RWPE1 (cell line): ENCODE results near the gene OR2V1.

ENCODE experiments used
- CTCF ChIA-PET: fragments of 350-600 bp; sonication (Branson Sonifier 250); formaldehyde crosslinking; extraction: SDS; loops from one replicate; lab custom pipeline; 2021; lab: Yijun Ruan, JAX
- POLR2A ChIA-PET: fragments of 400-600 bp; formaldehyde crosslinking; extraction: SDS; loops from one replicate; lab custom pipeline; 2020; ENCODE audit warnings: antibody characterized with exemption; ENCODE audit not compliant: low non-redundant PET; lab: Yijun Ruan, JAX
- DNase-seq: peaks from one replicate; pipeline ENCODE4 v3.0.0; 2012; ENCODE audit warnings: low spot score
- H3K27ac ChIP-seq: fragments of 450-650 bp; 2 replicates; pipeline ENCODE4 v1.5.1; 2017
- CTCF ChIP-seq: fragments of 450-650 bp; conservative IDR thresholded peaks from 2 replicates; pipeline ENCODE4 v1.5.1; 2017; ENCODE audit warnings: low read depth, mild to moderate bottlenecking

OR2V1 gene

DNA sequence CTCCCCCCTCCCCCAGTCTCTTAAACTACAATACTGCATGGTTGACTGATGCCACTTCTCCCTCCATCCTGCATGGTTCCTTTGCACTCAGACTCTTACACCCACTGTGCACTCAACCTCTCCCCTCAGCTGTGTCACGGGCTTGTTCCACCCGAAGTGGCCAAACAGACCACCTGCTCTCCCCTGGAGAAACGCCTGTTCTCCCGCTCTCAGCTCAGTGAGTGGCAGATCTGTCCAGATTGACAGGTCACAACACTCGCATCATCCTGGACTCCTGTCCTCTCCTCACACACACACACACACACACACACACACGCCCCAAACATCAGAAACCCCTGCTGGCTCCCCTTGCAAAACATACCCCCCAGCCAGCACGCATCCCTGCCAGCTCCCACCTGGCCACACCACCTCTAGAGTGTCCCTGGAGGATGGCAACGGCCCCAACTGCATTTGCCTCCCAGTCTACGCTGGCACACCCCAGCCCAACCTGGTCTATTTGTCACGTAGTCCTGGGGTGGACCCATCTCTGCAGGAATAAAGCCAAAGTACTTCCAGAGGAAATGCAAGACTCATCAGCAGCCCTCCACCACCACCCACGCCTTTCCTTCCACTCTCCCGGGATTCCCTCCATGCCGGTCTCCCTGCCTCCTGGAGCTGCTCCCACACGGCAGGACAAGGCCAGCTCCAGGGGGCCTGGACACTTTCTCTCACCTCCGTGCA, 2.9 kb downstream of the OR2V1 start:
- POLR2A ChIA-PET, result interaction anchor here (0.6 kb wide), 1 partner anchor 108 kb away, joined by 3 read pairs; no protein-coding TSS in a partner anchor
- no peak overlapping the region for H3K27ac ChIP-seq
- no peak for DNase-seq
- CTCF ChIA-PET, result interaction anchor here (0.5 to 0.6 kb wide), 2 partner anchors 9 to 23 kb away, joined by 3 to 6 read pairs; no protein-coding TSS in a partner anchor
- no peak for TF ChIP-seq CTCF

DNA sequence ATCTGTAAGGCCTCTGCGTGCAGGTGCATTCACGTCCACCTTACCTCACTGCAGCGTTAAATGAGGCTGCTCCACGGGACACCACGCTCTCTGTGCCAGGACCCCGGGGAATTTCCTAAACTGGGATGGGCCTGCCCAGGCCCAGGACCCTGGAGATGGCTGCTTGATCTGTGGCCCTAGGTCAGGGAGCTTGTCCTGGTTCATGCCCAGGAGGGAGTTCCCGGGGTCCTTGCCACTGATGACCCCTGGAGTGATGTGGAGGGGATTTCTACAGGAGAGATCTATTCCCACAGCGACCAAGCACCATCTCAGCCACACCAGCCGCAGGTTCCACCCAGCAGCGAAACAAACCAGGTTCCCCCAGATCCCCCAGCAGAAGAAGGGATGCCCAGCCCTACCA, 3.5 kb downstream of the OR2V1 start:
- ChIA-PET POLR2A (interaction anchor here (0.6 kb wide), 1 partner anchor 107 kb away, joined by 3 read pairs; no protein-coding TSS in a partner anchor), CTCF (interaction anchor here (0.5 kb wide), 1 partner anchor 24 kb away, joined by 3 read pairs; no protein-coding TSS in a partner anchor)
- TF ChIP-seq CTCF, result no peak
- DNase-seq, result no peak
- H3K27ac ChIP-seq, result no peak overlapping the region

DNA sequence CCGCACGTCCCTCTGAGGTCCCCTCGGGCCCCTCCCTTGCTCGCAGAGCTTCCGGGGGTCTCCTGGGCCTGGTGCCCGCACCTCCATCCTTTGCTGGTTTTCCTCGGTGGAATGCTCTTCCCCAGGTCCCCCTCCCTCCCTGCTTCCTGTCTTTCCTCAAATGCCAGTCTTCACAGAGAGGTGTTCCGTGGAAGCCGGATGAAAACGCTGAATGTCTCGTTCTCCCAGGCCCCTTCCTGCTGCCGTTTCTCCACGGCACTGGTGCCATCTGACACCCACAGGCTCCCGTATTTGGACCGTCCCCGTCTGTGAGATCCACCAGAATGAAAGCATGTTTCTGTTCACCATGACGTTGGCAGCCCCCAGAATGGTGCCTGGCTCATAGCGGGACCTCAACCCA, 4.1 kb downstream of the OR2V1 start:
- CTCF ChIA-PET, result no interaction called here
- TF ChIP-seq CTCF, result no peak
- DNase-seq, result no peak
- H3K27ac ChIP-seq, result no peak overlapping the region
- POLR2A ChIA-PET, result no interaction called here

GRCh38 chr5:181124526-181124925, 6.4 kb downstream of the OR2V1 start:
- ChIA-PET CTCF (interaction anchor here (0.6 kb wide), 1 partner anchor 43 kb away, joined by 3 read pairs; no protein-coding TSS in a partner anchor), POLR2A (no interaction called here)
- no peak overlapping the region for H3K27ac ChIP-seq
- TF ChIP-seq CTCF, result no peak
- DNase-seq, result no peak

GRCh38 chr5:181121675-181122561, 9.1 kb downstream of the OR2V1 start:
- no peak overlapping the region for H3K27ac ChIP-seq
- POLR2A ChIA-PET, result interaction anchor here (0.5 kb wide), 1 partner anchor 264 kb away, joined by 5 read pairs; no protein-coding TSS in a partner anchor
- DNase-seq, result no peak
- CTCF ChIA-PET, result interaction anchor here (0.6 to 0.7 kb wide), 4 partner anchors 10 to 296 kb away, joined by 3 to 5 read pairs (median 3); no protein-coding TSS in a partner anchor
- no peak for TF ChIP-seq CTCF

- DNase-seq, result no peak
- ChIA-PET POLR2A (no interaction called here), CTCF (no interaction called here)
These were observed 10.2 kb downstream of the OR2V1 start for GRCh38 chr5:181120761-181121160.

More at GRCh38 chr5:181120761-181121160, 10.2 kb downstream of the OR2V1 start:
- H3K27ac ChIP-seq, result no peak overlapping the region
- TF ChIP-seq CTCF, result no peak
